Endothelial cell of umbilical vein (primary cell): ENCODE measurements around the gene DCLK2. TPM values are rescaled to one million over a fixed set of nuclear protein-coding genes. Genes with fewer than 3 reads are reported as not detected.

Experiments used
- BruUV-seq: library from RNA; stranded (reverse); fragments of 400-500 nt; replicated peaks from 2 replicates; lab custom pipeline; 2021; lab: Mats Ljungman, UMichigan
- CTCF ChIA-PET: fragments of 300-600, 350-600 bp; sonication (Branson Sonifier 250); formaldehyde crosslinking; loops from one replicate; lab custom pipeline; 2021; ENCODE audit warnings: antibody characterized with exemption, inconsistent platforms; lab: Charles Lee
- POLR2A ChIA-PET: fragments of 300-600, 350-600 bp; sonication (Branson Sonifier 250); formaldehyde crosslinking; loops from one replicate; lab custom pipeline; 2021; ENCODE audit warnings: antibody characterized with exemption, inconsistent platforms; lab: Charles Lee
- DNase-seq: peaks from one replicate; pipeline ENCODE4 v3.0.0-alpha.2; 2011; ENCODE audit warnings: low read depth, low spot score
- FAIRE-seq: peaks from 2 replicates; lab custom pipeline; 2011; peaks lifted over from hg19 to GRCh38; lab: Jason Lieb, UNC
- H2AFZ ChIP-seq: 2 replicates; pipeline ENCODE4 v1.6.0; 2012; ENCODE audit warnings: low read depth, low read length, control low read depth, inconsistent platforms
- H3K27ac ChIP-seq: 2 replicates; pipeline ENCODE4 v1.5.1; 2011; ENCODE audit warnings: low read depth, mild to moderate bottlenecking, control low read depth, low read length, moderate library complexity; ENCODE audit not compliant: insufficient read depth
- H3K27me3 ChIP-seq, 2 experiments: 2 replicates each; pipeline versions ENCODE4 v1.6.0 to v1.6.1; 2011; ENCODE audit warnings: low read length in 2 of 2, mixed read lengths in 1 of 2; ENCODE audit not compliant: control insufficient read depth in 2 of 2, insufficient read depth in 2 of 2
- H3K36me3 ChIP-seq, 2 experiments: 2 replicates in 1 of 2; 3 replicates in 1 of 2; pipeline ENCODE4 v1.5.1; 2011; ENCODE audit warnings: low read length in 2 of 2, mild to moderate bottlenecking in 1 of 2, moderate library complexity in 1 of 2; ENCODE audit not compliant: control insufficient read depth in 2 of 2, insufficient read depth in 2 of 2; ENCODE audit errors: extremely low read depth in 1 of 2
- H3K4me1 ChIP-seq: 3 replicates; pipeline ENCODE4 v1.5.1; 2011; ENCODE audit warnings: mild to moderate bottlenecking, low read length; ENCODE audit not compliant: control insufficient read depth, insufficient read depth; ENCODE audit errors: extremely low read depth
- H3K4me2 ChIP-seq: 2 replicates; pipeline ENCODE4 v1.6.1; 2011; ENCODE audit warnings: low read length, control low read depth, mixed read lengths; ENCODE audit not compliant: insufficient read depth
- H3K4me3 ChIP-seq, 3 experiments: fragments of 200-600 bp in 1 of 3; sonication (generic), shearing (Covaris generic) in 1 of 3; replicated peaks in 1 of 3; 2 replicates each; pipeline ENCODE4 v1.5.1; 2011 to 2016; ENCODE audit warnings: control low read depth in 3 of 3, low read length in 3 of 3, mild to moderate bottlenecking in 2 of 3, inconsistent platforms in 1 of 3, low read depth in 1 of 3, moderate library complexity in 1 of 3; ENCODE audit not compliant: insufficient read depth in 1 of 3
- H3K79me2 ChIP-seq: 2 replicates; pipeline ENCODE4 v1.6.0; 2012; ENCODE audit warnings: low read length, inconsistent platforms; ENCODE audit not compliant: control insufficient read depth, insufficient read depth
- H3K9ac ChIP-seq: replicated peaks from 2 replicates; pipeline ENCODE3; 2011; ENCODE audit warnings: low read length, control low read depth; ENCODE audit not compliant: insufficient read depth; ENCODE audit errors: extremely low read depth
- H3K9me1 ChIP-seq: replicated peaks from 3 replicates; pipeline ENCODE4 v1.6.0; 2011; ENCODE audit warnings: mild to moderate bottlenecking, low read length; ENCODE audit not compliant: control insufficient read depth, insufficient read depth; ENCODE audit errors: extremely low read depth
- H3K9me3 ChIP-seq: replicated peaks from 2 replicates; pipeline ENCODE4 v1.5.1; 2012; ENCODE audit warnings: low read length, inconsistent platforms; ENCODE audit not compliant: control insufficient read depth, insufficient read depth
- H4K20me1 ChIP-seq: replicated peaks from 2 replicates; pipeline ENCODE3; 2011; ENCODE audit warnings: mild to moderate bottlenecking, low read length; ENCODE audit not compliant: control insufficient read depth, insufficient read depth; ENCODE audit errors: extremely low read depth
- EZH2 ChIP-seq: IDR thresholded peaks from 2 replicates; pipeline ENCODE4 v1.6.1; 2012; ENCODE audit warnings: borderline replicate concordance, low read depth, mild to moderate bottlenecking, moderate library complexity, low read length, inconsistent platforms; ENCODE audit not compliant: severe bottlenecking
- FOS ChIP-seq: IDR thresholded peaks from 2 replicates; pipeline ENCODE4 v1.6.1; 2011; ENCODE audit warnings: mild to moderate bottlenecking, low read length, moderate library complexity, borderline replicate concordance; ENCODE audit not compliant: insufficient read depth
- GATA2 ChIP-seq: IDR thresholded peaks from 2 replicates; pipeline ENCODE4 v1.7.0; 2011; ENCODE audit warnings: low read depth, mild to moderate bottlenecking, moderate library complexity, mixed read lengths, low read length; ENCODE audit not compliant: insufficient read length, insufficient read depth
- JUN ChIP-seq: IDR thresholded peaks from 2 replicates; pipeline ENCODE4 v1.6.1; 2011; ENCODE audit warnings: borderline replicate concordance, low read depth; ENCODE audit not compliant: insufficient read length, insufficient read depth
- MYC ChIP-seq: IDR thresholded peaks from one replicate; pipeline ENCODE4 v1.6.1; 2011; ENCODE audit warnings: mild to moderate bottlenecking, low read depth, low read length
- POLR2A ChIP-seq: IDR thresholded peaks from 2 replicates; pipeline ENCODE4 v1.6.1; 2012; ENCODE audit warnings: low read depth, mild to moderate bottlenecking, control low read depth, low read length
- POLR2AphosphoS5 ChIP-seq: IDR thresholded peaks from 2 replicates; pipeline ENCODE4 v1.6.1; 2012; ENCODE audit warnings: low read depth, mild to moderate bottlenecking, control low read depth, low read length, moderate library complexity; ENCODE audit not compliant: insufficient read depth
- dilution Hi-C: fragments of 300-500 bp; cut with MboI; formaldehyde crosslinking; loops from one replicate; pipeline ENCODE4 v1.15.0; 2019; ENCODE audit warnings: low sequenced_read_pairs; ENCODE audit not compliant: extremely low pct_ligation_motif_present
- intact Hi-C: fragments of 100-400 bp; cut with micrococcal nuclease; formaldehyde crosslinking; loops from one replicate; pipeline ENCODE4 v1.10.0; 2022
- polyA plus RNA-seq, 4 experiments: library from polyadenylated mRNA; depleted of rRNA in 3 of 4; stranded (reverse) in 3 of 4; unstranded in 1 of 4; fragments of >200 nt; gene quantifications; 2 replicates each; pipeline versions ENCODE4 v1.2.1 to v1.2.3, GENCODE V29; 2011 to 2012; ENCODE audit warnings: missing spikeins in 1 of 4
- total RNA-seq: library from RNA; stranded (reverse); gene quantifications from 2 replicates; pipeline ENCODE4 v1.2.3, GENCODE V29; 2021
- TF ChIP-seq, protein P1 (sequence below): IDR thresholded peaks from 2 replicates; pipeline ENCODE4 v1.6.1; 2011; ENCODE audit not compliant: insufficient read depth, insufficient read length
- TF ChIP-seq, protein P2 (sequence below), 2 donors: IDR thresholded peaks; 1 replicate in 1 of 2; 2 replicates in 1 of 2; pipeline ENCODE4 v1.5.1; 2011; ENCODE audit warnings: low read length in 2 of 2, mild to moderate bottlenecking in 2 of 2, moderate library complexity in 2 of 2, control low read depth in 1 of 2, inconsistent platforms in 1 of 2, low read depth in 1 of 2; ENCODE audit not compliant: insufficient read depth in 1 of 2; ENCODE audit errors: extremely low read depth in 1 of 2

Gene DCLK2
- total and polyA plus RNA-seq, 2 donors (not counting 3 experiments of a cell fraction or from before 2014, with no cell fraction given), result 1.7 to 4.7 TPM

DNA sequence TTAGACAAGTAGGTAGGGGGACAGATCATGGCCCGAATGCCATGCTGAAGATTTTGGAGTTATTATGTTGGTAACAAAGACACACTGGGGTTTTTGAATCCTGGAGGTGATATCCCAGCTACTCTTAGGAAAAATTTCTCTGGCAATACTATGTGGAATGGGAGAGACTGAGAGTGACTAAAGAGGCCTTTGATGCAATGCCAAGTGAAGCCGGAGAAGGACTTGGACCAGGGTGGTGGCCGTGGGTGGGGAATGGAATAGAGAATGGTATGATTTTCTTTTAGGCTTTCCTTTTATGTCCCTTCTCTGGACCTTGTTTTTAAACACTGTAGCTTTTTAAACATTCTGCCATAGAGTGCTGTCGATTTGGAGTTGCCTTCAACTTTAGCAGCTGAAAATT lies 141.6 kb downstream of the DCLK2 start:
- Histone ChIP-seq H2AFZ (no peak overlapping the region), H3K9ac (no peak overlapping the region), H3K4me3 (no peak overlapping the region), H3K27me3 (no peaks in the 10 kb centered on the region), H3K36me3 (no peaks in the 10 kb centered on the region), H3K9me1 (no peaks in the 10 kb centered on the region), H3K9me3 (no peaks in the 10 kb centered on the region), H3K79me2 (no peaks in the 10 kb centered on the region), H3K4me1 (no peaks in the 10 kb centered on the region), H3K27ac (no peak overlapping the region), H3K4me2 (no peak overlapping the region), H4K20me1 (no peaks in the 10 kb centered on the region)
- DNase-seq, result no peak
- intact Hi-C loops (no loop called here), dilution Hi-C loops (no loop called here)
- TF ChIP-seq, protein P1, sequence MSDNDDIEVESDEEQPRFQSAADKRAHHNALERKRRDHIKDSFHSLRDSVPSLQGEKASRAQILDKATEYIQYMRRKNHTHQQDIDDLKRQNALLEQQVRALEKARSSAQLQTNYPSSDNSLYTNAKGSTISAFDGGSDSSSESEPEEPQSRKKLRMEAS, result no peak
- TF ChIP-seq GATA2 (no peak), POLR2AphosphoS5 (no peak), FOS (no peak)
- POLR2A ChIA-PET, result no interaction called here
- no TSS peak for BruUV-seq
- FAIRE-seq, result no peak
- CTCF ChIA-PET, result interaction anchor here (0.9 to 3.1 kb wide), 5 partner anchors 9 to 647 kb away, joined by 3 to 14 read pairs (median 4); no protein-coding TSS in a partner anchor

DNA sequence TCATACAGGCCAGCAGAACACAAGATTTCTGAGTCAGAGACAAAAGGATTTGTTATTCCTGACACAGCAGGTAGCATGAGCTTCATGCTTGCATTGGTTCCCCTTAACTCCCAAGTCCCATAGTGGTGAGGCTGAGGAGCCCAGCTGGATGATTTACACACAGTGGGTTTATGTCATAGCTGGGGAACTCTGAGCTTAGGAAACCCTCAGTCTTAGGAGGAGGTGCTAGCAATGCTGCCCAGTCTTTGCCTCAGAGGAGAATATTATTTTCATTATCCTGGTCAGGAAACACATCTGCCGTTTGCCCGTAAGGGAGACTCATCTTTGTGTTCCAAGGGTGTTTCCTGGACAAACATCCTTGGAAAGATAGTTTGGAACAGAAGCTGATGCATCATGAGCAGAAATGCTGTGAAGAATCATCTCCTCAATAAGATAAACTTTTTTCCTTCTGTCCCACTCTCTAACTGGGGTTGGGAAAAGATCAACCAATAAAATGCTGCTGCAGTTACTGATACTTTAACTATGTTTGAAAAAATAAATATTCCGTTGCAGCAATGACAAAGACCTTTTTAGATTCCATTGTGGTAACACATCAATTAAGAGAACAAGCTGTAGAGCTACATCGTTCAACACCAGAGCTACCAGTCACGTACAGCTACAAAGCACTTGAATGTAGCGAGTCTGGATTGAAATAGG lies 146.8 kb downstream of the DCLK2 start:
- H3K27me3 ChIP-seq, result no peaks in the 10 kb centered on the region
- CTCF ChIA-PET, result interaction anchor here (0.7 to 1.6 kb wide), 4 partner anchors 16 to 214 kb away, joined by 3 to 10 read pairs (median 6); no protein-coding TSS in a partner anchor
- no peak overlapping the region for H3K4me3 ChIP-seq
- dilution Hi-C loops, result no loop called here
- H3K9ac ChIP-seq, result no peak overlapping the region
- H3K9me1 ChIP-seq, result no peaks in the 10 kb centered on the region
- no peak overlapping the region for H3K4me2 ChIP-seq
- intact Hi-C loops, result no loop called here
- FAIRE-seq (no peak), DNase-seq (no peak)
- H3K27ac ChIP-seq, result no peak overlapping the region
- POLR2A ChIA-PET, result no interaction called here
- H3K4me1 ChIP-seq, result peaks cover 12% of the 10 kb centered on the region
- BruUV-seq, result no TSS peak
- H3K79me2 ChIP-seq, result no peaks in the 10 kb centered on the region
- H3K36me3 ChIP-seq, result no peaks in the 10 kb centered on the region
- H3K9me3 ChIP-seq, result no peaks in the 10 kb centered on the region
- TF ChIP-seq, protein P1, result no peak
- TF ChIP-seq EZH2 (no peak), JUN (no peak), MYC (no peak), POLR2A (no peak), FOS (no peak), POLR2AphosphoS5 (no peak), GATA2 (no peak)
- TF ChIP-seq, protein P2, sequence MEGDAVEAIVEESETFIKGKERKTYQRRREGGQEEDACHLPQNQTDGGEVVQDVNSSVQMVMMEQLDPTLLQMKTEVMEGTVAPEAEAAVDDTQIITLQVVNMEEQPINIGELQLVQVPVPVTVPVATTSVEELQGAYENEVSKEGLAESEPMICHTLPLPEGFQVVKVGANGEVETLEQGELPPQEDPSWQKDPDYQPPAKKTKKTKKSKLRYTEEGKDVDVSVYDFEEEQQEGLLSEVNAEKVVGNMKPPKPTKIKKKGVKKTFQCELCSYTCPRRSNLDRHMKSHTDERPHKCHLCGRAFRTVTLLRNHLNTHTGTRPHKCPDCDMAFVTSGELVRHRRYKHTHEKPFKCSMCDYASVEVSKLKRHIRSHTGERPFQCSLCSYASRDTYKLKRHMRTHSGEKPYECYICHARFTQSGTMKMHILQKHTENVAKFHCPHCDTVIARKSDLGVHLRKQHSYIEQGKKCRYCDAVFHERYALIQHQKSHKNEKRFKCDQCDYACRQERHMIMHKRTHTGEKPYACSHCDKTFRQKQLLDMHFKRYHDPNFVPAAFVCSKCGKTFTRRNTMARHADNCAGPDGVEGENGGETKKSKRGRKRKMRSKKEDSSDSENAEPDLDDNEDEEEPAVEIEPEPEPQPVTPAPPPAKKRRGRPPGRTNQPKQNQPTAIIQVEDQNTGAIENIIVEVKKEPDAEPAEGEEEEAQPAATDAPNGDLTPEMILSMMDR (IDR thresholded peaks at IDR 0.05; ENCODE audit: extremely low read depth in 1 of 2, insufficient read depth in 1 of 2, low read depth in 1 of 2, low read length in 2 of 2), result no peak
- H2AFZ ChIP-seq, result peak overlapping the region; percentile 1
- H4K20me1 ChIP-seq, result no peaks in the 10 kb centered on the region
